ENCODE results near the gene XRCC4. TPM values are rescaled to one million over a fixed set of nuclear protein-coding genes. Genes with fewer than 3 reads are reported as not detected.

Gene XRCC4
- total RNA-seq, 4 donors from 2014 or later: 6.1 to 7.4 (median 7.0) TPM

- ATAC-seq (ENCODE audit: low FRiP score): no peak
- no peak for DNase-seq (ENCODE audit: low spot score)
- TF ChIP-seq, protein P1, sequence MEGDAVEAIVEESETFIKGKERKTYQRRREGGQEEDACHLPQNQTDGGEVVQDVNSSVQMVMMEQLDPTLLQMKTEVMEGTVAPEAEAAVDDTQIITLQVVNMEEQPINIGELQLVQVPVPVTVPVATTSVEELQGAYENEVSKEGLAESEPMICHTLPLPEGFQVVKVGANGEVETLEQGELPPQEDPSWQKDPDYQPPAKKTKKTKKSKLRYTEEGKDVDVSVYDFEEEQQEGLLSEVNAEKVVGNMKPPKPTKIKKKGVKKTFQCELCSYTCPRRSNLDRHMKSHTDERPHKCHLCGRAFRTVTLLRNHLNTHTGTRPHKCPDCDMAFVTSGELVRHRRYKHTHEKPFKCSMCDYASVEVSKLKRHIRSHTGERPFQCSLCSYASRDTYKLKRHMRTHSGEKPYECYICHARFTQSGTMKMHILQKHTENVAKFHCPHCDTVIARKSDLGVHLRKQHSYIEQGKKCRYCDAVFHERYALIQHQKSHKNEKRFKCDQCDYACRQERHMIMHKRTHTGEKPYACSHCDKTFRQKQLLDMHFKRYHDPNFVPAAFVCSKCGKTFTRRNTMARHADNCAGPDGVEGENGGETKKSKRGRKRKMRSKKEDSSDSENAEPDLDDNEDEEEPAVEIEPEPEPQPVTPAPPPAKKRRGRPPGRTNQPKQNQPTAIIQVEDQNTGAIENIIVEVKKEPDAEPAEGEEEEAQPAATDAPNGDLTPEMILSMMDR (IDR thresholded peaks at IDR 0.05): no peak
Observed at GRCh38 chr5:83099001-83099400, 21.7 kb downstream of the XRCC4 start.

DNA sequence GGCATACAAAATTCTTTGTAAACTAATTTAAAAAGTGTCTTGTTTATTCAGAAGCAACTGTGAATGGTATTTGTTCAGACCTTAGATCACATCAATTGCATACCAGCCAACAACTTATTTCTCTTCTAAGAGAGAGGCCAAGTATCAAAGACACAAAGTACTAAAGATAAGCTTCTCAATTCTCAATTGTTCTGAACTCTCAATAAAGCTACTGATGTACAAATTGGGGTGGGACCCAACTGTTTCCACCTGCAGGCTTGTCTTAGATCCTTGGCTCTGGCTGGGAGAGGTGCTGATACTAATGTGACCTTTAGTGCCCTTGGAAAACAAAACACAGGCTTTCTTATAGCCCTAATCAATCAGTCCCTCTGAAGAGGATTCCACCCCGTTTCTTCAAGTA lies 22.1 kb downstream of the XRCC4 start:
- TF ChIP-seq, protein P1 (IDR thresholded peaks at IDR 0.05): no peak
- ATAC-seq (ENCODE audit: low FRiP score): no peak
- DNase-seq (ENCODE audit: low spot score): no peak

GRCh38 chr5:83101514-83101913 lies 24.2 kb downstream of the XRCC4 start:
- TF ChIP-seq, protein P1 (IDR thresholded peaks at IDR 0.05): no peak
- ATAC-seq (ENCODE audit: low FRiP score) (no peak), DNase-seq (ENCODE audit: low spot score) (no peak)

- DNase-seq (ENCODE audit: low spot score): no peak
- no peak for ATAC-seq (ENCODE audit: low FRiP score)
- TF ChIP-seq, protein P1 (IDR thresholded peaks at IDR 0.05): no peak
Observed at GRCh38 chr5:83102364-83102980, 25.1 kb downstream of the XRCC4 start.

- TF ChIP-seq, protein P1 (IDR thresholded peaks at IDR 0.05): no peak
- ATAC-seq (ENCODE audit: low FRiP score): no peak
- no peak for DNase-seq (ENCODE audit: low spot score)
Observed at GRCh38 chr5:83104021-83104420, 26.7 kb downstream of the XRCC4 start.

DNA sequence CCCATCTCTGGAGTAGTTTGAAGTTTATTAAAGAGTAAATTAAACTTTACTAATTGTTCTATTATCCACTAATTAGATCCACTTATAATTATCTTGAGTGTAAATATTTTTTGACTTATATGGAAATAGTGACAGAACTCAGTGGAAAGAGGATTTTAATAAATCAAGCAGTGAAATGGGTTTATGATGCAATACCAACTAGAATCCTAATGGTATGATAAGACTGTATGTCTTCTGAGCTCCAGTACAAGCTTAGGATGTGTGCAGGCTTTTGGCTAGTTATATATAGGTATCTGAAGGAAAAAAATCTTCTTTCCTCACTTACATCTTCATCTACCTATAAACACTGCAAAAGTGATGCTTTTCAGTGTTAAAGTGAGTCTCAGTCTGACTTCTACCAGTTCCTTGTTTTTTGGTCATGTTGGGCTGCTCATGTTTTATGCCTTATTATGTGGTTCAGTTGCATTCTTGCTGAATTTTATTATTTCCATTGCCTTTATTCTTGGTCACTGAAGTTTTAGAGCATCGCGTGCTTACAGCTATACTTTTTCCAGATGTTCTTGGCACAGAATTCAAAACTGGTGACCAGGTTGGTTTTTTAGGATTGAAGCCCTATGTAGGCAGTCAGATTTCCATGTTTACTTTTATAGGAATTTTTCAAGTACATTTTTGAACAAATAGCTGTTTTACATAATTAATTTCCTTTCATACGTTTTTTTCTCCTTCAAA lies 30.5 kb downstream of the XRCC4 start:
- TF ChIP-seq, protein P1 (IDR thresholded peaks at IDR 0.05): no peak
- ATAC-seq (ENCODE audit: low FRiP score): no peak
- DNase-seq (ENCODE audit: low spot score): no peak

GRCh38 chr5:83109380-83109779 lies 32.0 kb downstream of the XRCC4 start:
- DNase-seq (ENCODE audit: low spot score) (no peak), ATAC-seq (ENCODE audit: low FRiP score) (no peak)
- TF ChIP-seq, protein P1 (IDR thresholded peaks at IDR 0.05): no peak
